HG02798 (cell line): Measurements from ENCODE around the gene METAP2.
"Not testable (repeated sequence)": the region's sequence is repeated elsewhere in the genome, so short reads cannot be mapped to it uniquely, and the experiment has no call there.

Experiments used
- ATAC-seq: cut with Tn5 transposase; IDR thresholded peaks from one replicate; pipeline ENCODE4 v1.9.1; 2021; ENCODE audit warnings: mild to moderate bottlenecking; ENCODE audit not compliant: unreplicated experiment, poor library complexity

The METAP2 gene

DNA sequence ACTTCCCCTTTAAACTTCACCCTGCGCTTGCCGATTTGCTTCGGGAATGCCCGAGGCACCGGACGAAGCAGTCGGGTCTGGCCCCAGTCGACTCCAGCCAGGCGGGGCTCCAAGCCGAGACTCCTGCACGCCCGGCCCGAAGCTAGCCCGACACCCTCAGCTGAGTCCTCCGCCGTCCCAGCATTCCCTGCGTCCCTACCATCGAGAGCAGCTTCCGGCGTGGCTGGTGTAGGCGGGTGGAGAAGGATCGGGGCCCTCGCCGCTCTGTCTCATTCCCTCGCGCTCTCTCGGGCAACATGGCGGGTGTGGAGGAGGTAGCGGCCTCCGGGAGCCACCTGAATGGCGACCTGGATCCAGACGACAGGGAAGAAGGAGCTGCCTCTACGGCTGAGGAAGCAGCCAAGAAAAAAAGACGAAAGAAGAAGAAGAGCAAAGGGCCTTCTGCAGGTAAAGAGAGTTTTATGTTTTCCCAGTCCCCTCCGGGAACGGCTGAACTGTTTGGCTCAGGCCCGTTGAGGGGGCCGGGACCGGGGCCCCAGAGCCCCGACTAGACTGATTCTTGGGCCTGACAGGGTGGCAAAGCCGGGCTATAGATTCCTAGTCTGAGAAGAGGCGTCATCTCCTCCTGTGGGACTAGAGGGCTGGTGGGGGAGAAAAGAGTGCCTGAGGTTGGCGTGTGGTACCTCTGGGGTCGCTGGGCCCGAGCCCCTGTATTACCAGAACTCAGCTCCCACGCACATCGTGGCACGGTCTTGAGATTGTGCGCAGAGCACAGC, at the start of gene METAP2:
Gene METAP2 (plus strand): TSS at position 269 of the 776 bp plus-strand sequence. CDS start 28 bp downstream, at position 297.
- peak; percentile 98 for ATAC-seq

- no peak for ATAC-seq
Measured at GRCh38 chr12:95424271-95424994, 49.5 kb upstream of the METAP2 start.

DNA sequence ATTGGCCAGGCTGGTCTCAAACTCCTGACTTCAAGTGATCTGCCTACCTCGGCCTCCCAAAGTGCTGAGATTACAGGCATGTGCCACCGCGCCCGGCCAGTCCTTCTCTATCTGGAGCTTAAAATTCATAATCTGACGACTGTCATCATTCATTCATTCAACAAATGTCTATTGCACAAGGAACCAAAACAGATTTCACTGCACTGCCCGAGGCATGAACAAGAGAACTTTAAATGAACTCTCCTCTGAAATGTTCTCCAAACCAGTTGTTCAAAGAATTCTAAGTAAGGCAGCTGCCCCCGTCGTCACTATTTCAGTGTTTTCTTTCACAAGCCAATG, 44.8 kb upstream of the METAP2 start:
- no peak for ATAC-seq

DNA sequence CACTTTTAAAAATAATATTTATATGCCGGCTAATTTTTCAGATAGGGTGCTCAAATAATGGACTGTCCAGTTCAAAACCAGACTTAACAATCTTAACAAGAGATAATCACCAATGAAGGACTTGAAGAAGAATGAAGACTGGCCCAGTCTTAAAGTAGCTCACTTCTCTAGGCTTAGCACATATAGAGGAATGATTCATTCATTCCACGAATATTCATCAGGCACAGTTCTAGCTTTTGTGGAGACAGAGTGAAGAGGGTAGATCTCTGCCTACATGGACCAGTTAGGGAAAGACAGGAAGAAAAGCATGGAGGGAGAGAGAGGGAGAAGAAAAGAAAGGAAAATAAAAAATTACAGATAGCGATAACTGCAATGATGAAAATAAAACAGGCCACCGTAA, 42.8 kb upstream of the METAP2 start:
- ATAC-seq = no peak

- ATAC-seq = no peak
Measured at GRCh38 chr12:95435355-95435754, 38.6 kb upstream of the METAP2 start.

GRCh38 chr12:95437565-95437964, 36.4 kb upstream of the METAP2 start:
- no peak for ATAC-seq

DNA sequence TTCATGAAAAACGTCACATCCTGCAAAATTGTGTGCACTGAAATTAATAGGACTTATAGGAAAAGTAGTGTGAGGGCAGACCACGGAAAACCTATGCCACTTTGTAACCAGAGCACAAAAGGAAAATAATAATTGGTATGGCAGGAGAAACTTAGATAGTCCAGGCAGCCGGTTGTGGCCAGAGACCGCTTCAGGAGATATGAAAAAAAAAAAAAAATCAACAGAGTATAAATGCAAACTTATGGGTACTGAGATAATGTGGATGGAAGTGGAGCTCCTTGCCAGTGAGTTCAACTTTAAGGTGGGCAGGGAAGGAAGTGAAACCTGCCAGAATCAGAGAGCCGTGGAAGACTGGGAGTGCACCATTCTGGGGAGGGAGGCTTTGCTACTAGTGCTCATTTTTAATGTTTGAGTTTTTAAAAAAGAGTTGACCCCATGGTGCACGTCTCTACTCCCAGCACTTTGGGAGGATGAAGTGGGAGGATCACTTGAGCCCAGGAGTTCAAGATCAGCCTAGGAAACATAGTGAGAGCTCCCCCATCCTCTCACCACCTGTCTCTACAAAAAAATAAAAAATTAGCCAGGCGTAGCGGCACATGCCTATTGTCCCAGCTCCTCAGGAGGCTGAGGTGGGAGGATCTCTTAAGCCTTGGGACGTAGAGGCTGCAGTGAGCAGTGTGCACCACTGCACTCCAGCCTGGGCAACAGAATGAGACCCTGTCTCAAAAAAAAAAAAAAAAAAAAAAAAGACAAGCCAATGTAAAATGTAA, 34.3 kb upstream of the METAP2 start:
- no peak for ATAC-seq

DNA sequence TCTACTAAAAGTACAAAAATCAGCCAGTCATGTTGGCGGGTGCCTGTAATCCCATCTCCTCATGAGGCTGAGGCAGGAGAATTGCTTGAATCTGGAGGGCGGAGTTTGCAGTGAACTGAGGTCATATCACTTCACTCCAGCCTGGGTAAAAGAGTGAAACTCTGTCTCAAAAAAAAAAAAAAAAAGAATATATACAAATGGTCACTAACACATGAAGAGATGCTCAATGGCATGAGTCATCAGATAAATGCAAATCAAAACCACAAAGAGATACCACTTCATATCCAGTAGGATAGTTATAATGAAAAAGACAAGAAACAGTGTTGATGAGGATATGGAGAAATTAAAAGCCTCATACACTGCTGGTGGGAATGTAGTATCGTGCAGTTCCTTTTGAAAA, 33.6 kb upstream of the METAP2 start:
- no peak for ATAC-seq

DNA sequence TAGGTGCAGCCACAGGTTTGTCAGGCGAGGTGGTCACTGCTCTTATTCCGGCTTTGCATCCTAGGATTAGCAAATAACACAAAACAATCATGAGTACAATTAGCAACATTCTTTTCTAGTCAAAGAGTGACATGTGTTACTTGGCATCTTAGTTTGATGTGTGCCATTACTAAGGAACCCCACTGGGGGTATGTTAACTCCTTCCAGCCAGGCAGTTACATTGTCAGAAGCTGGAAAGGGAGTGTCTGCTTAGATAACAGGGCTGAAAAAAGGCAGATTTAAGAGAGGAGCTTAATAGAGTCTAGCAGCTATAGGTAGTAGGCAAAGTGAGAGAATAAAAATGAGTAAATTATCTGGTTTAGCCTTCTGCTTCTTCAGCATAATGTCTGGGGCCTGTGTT, 30.5 kb upstream of the METAP2 start:
- no peak for ATAC-seq

- ATAC-seq = not testable (repeated sequence)
Measured at GRCh38 chr12:95445099-95445498, 28.9 kb upstream of the METAP2 start.

GRCh38 chr12:95445884-95446505, 28.0 kb upstream of the METAP2 start:
- ATAC-seq = no peak

GRCh38 chr12:95446506-95446900, 27.4 kb upstream of the METAP2 start:
- ATAC-seq = no peak

- not testable (repeated sequence) for ATAC-seq
Measured at GRCh38 chr12:95449656-95450055, 24.3 kb upstream of the METAP2 start.

GRCh38 chr12:95452501-95452900, 21.5 kb upstream of the METAP2 start:
- ATAC-seq = not testable (repeated sequence)

- not testable (repeated sequence) for ATAC-seq
Measured at GRCh38 chr12:95453881-95454280, 20.1 kb upstream of the METAP2 start.

DNA sequence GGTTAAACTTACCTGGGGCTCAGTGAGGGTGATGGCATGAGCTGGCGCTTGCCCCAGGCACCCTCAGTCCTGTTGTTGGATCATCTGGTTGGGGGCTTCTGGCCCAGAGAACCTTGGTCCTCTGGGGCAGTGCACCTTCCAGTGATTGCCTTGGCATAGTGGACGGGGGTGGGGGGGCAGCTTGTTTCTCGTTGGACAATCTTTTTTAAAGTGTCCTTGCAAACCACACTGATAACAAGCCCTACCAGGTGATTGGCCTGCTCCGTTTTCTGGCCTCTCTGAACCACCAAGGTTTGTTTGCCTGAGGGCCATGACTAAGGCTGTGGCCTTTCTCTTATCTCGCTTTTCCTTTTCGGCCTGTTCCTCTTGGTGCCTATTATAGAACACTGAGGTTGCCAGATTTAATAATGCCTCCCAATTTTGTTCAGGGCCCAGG, 19.2 kb upstream of the METAP2 start:
- ATAC-seq = not testable (repeated sequence)

DNA sequence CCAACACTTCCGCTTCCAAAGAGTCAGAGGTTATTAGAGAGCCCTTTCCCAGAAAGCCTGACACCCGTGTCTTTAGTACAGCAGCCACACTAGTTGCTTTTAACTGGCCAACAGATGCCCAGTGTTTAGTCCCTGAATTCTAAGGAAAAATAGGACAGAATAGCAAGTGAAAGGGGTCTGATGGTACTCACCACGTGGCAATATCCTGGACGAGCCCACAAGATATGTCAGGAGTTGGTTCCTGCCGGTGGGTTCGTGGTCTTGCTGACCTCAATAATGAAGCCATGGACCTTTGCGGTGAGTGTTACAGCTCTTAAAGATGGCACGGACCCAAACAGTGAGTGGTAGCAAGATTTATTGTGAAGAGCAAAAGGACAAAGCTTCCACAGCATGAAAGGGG, 16.3 kb upstream of the METAP2 start:
- ATAC-seq = not testable (repeated sequence)

DNA sequence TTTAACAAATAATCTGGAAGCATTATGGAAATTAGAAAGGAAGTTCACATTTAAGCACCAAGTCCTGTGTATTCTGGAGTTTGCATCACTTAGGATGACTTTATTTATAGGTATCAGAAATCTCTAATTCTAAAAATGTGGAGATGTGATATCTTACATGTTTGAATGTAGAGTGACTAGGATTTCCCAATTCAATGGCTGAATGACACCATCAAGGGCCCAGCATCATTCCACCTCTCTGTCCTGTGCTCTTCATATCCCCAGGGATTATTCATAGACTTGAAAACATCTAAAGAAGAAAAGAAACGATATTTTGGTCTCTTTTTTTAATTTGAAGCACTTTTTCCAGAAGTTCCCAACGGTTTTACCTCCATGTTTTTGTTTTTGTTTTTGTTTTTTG, 15.2 kb upstream of the METAP2 start:
- no peak for ATAC-seq

- no peak for ATAC-seq
Measured at GRCh38 chr12:95459310-95459709, 14.6 kb upstream of the METAP2 start.

DNA sequence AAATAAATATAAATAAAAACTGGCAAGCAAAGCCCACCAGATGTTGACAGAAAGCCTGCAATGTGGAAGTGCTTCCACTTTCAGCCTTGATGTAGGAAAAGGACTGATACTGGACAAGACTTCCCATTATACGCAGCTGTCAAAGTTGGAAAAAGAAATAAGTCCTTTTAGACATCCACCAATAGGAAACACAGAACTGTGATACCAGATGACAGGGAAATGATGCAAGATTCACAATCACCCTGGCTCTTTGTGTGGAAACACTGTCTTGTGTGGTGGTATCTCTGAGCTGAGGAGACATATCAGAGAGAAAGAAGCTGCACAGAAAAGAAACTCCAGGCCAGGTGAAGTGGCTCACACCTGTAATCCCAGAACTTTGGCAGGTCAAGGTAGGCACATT, 13.8 kb upstream of the METAP2 start:
- no peak for ATAC-seq

DNA sequence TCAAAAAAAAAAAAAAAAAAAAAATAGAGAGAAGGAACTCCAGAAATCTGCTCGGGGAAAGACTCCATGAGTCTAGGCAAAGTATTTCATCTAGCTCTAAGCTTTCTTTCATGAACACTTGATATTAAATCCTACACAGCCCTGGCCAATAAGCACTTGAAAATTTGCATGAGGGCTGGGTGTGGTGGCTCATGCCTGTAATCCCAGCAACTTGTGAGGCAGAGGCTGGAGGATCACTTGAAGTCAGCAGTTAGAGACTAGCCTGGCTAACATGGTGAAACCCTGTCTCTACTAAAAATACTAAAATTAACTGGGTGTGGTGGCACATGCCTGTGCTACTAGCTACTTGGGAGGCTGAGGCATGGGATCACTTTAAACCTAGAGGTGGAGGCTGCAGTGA, 13.1 kb upstream of the METAP2 start:
- no peak for ATAC-seq
